GM23338 (cell line): ENCODE results near the gene HHIPL1. TPM values are rescaled to one million over a fixed set of nuclear protein-coding genes. Genes with fewer than 3 reads are reported as not detected.

Experiments
- ATAC-seq: fragments of 200-7000 bp; cut with Tn5 transposase; 3 replicates; pipeline ENCODE4 v1.9.1; 2020
- DNase-seq: peaks from one replicate; pipeline ENCODE4 v3.0.0-alpha.2; 2015; ENCODE audit warnings: low spot score
- H2AFZ ChIP-seq: fragments of 200-600 bp; sonication (generic); 2 replicates; pipeline ENCODE4 v1.8.0; 2016; ENCODE audit warnings: antibody characterized with exemption, mild to moderate bottlenecking, moderate library complexity
- H3F3A ChIP-seq: fragments of 200-600 bp; sonication (generic); replicated peaks from 2 replicates; pipeline ENCODE4 v1.8.0; 2017; ENCODE audit warnings: antibody characterized with exemption, mixed run types, low read depth
- H3K27ac ChIP-seq: fragments of 200-600 bp; sonication (generic); 2 replicates; pipeline ENCODE4 v1.6.1; 2016; ENCODE audit warnings: low read depth
- H3K27me3 ChIP-seq: fragments of 200-600 bp; sonication (generic); 2 replicates; pipeline ENCODE4 v1.8.0; 2016; ENCODE audit warnings: mild to moderate bottlenecking, mixed run types, moderate library complexity; ENCODE audit not compliant: insufficient read depth
- H3K36me3 ChIP-seq: fragments of 200-600 bp; sonication (generic); 2 replicates; pipeline ENCODE4 v1.8.0; 2016; ENCODE audit warnings: mild to moderate bottlenecking; ENCODE audit not compliant: insufficient read depth
- H3K4me1 ChIP-seq: fragments of 200-600 bp; sonication (generic); 2 replicates; pipeline ENCODE4 v1.8.0; 2016; ENCODE audit warnings: mild to moderate bottlenecking, moderate library complexity; ENCODE audit not compliant: insufficient read depth
- H3K4me2 ChIP-seq: fragments of 200-600 bp; sonication (generic); 2 replicates; pipeline ENCODE4 v1.7.1; 2017; ENCODE audit warnings: mixed run types
- H3K4me3 ChIP-seq: fragments of 200-600 bp; sonication (generic); 2 replicates; pipeline ENCODE4 v1.6.1; 2016; ENCODE audit warnings: mixed run types
- H3K79me2 ChIP-seq: fragments of 200-600 bp; sonication (generic); replicated peaks from 2 replicates; pipeline ENCODE4 v1.8.0; 2017; ENCODE audit warnings: mild to moderate bottlenecking; ENCODE audit not compliant: insufficient read depth
- H3K9me2 ChIP-seq: fragments of 200-600 bp; sonication (generic); 2 replicates; pipeline ENCODE4 v1.8.0; 2017; ENCODE audit not compliant: insufficient read depth
- H4K20me1 ChIP-seq: fragments of 200-600 bp; sonication (generic); replicated peaks from 2 replicates; pipeline ENCODE4 v1.8.0; 2017; ENCODE audit warnings: mild to moderate bottlenecking; ENCODE audit not compliant: insufficient read depth
- H3K27ac Mint-ChIP-seq: 2 replicates; pipeline ENCODE4 v1.8.0; 2020; ENCODE audit warnings: inconsistent platforms, mild to moderate bottlenecking, moderate library complexity, mixed read lengths
- H3K27me3 Mint-ChIP-seq: 3 replicates; pipeline ENCODE4 v1.8.0; 2022; ENCODE audit warnings: low read depth, mild to moderate bottlenecking, moderate library complexity, mixed read lengths, inconsistent platforms; ENCODE audit not compliant: insufficient read depth, poor library complexity
- H3K36me3 Mint-ChIP-seq: 3 replicates; pipeline ENCODE4 v1.8.0; 2021; ENCODE audit warnings: low read depth, mild to moderate bottlenecking, inconsistent platforms, moderate library complexity, mixed read lengths
- H3K4me1 Mint-ChIP-seq: 3 replicates; pipeline ENCODE4 v1.8.0; 2020; ENCODE audit warnings: mild to moderate bottlenecking, inconsistent platforms, mixed read lengths
- H3K4me3 Mint-ChIP-seq: 3 replicates; pipeline ENCODE4 v1.8.0; 2021; ENCODE audit warnings: moderate library complexity, mild to moderate bottlenecking, inconsistent platforms, mixed read lengths
- H3K9me3 Mint-ChIP-seq: 3 replicates; pipeline ENCODE4 v1.8.0; 2020; ENCODE audit warnings: moderate library complexity, mild to moderate bottlenecking, inconsistent platforms, mixed read lengths
- CREB1 ChIP-seq: fragments of 250-450 bp; sonication (Bioruptor Pico); IDR thresholded peaks from 2 replicates; pipeline ENCODE4 v1.5.0; 2020; ENCODE audit warnings: low read depth, mild to moderate bottlenecking, moderate library complexity
- ETS1 ChIP-seq: IDR thresholded peaks from 2 replicates; pipeline ENCODE4 v1.6.1; 2016; ENCODE audit warnings: antibody characterized with exemption
- EZH2 ChIP-seq: fragments of 200-600 bp; sonication (generic); IDR thresholded peaks from one replicate; pipeline ENCODE4 v1.8.0; 2017; ENCODE audit warnings: antibody characterized with exemption, mild to moderate bottlenecking, low read depth; ENCODE audit not compliant: unreplicated experiment
- EZH2phosphoT487 ChIP-seq: fragments of 200-600 bp; sonication (generic); IDR thresholded peaks from one replicate; pipeline ENCODE4 v1.8.1; 2018; ENCODE audit warnings: antibody characterized with exemption; ENCODE audit not compliant: unreplicated experiment
- JUNB ChIP-seq: IDR thresholded peaks from one replicate; pipeline ENCODE4 v1.6.1; 2016; ENCODE audit warnings: antibody characterized with exemption; ENCODE audit not compliant: unreplicated experiment
- NANOG ChIP-seq: IDR thresholded peaks from 2 replicates; pipeline ENCODE4 v1.6.1; 2016; ENCODE audit warnings: antibody characterized with exemption, borderline replicate concordance
- POLR2AphosphoS5 ChIP-seq: IDR thresholded peaks from 2 replicates; pipeline ENCODE4 v1.6.1; 2016; ENCODE audit warnings: antibody characterized with exemption, low read depth
- STAT1 ChIP-seq: IDR thresholded peaks from one replicate; pipeline ENCODE4 v1.6.1; 2016; ENCODE audit warnings: antibody characterized with exemption; ENCODE audit not compliant: unreplicated experiment
- ZNF114 ChIP-seq: fragments of 250-450 bp; sonication (Bioruptor Pico); IDR thresholded peaks from 2 replicates; pipeline ENCODE4 v1.5.0; 2020; ENCODE audit warnings: mild to moderate bottlenecking, moderate library complexity
- ZNF331 ChIP-seq: fragments of 250-450 bp; sonication (Bioruptor Pico); IDR thresholded peaks from 2 replicates; pipeline ENCODE4 v1.5.0; 2020; ENCODE audit warnings: low read depth, mild to moderate bottlenecking, moderate library complexity
- ZNF462 ChIP-seq: fragments of 250-450 bp; sonication (Bioruptor Pico); IDR thresholded peaks from 2 replicates; pipeline ENCODE4 v1.5.0; 2020; ENCODE audit warnings: mild to moderate bottlenecking, moderate library complexity
- polyA plus RNA-seq: library from polyadenylated mRNA; unstranded; fragments of >200 nt; fragmentation: Nextera tagmentation; extraction: Ambion mirVana; gene quantifications from 2 replicates; pipeline ENCODE4 v1.2.1, GENCODE V29; 2016
- total RNA-seq: library from RNA; depleted of rRNA; stranded (reverse); fragments of >200 nt; shearing (Covaris generic); gene quantifications from 2 replicates; pipeline ENCODE4 v1.2.3, GENCODE V29; 2014
- TF ChIP-seq, protein P1 (sequence below), 2 experiments: fragments of 200-600 bp in 1 of 2; sonication (generic) in 1 of 2; conservative IDR thresholded peaks; 2 replicates each; pipeline versions ENCODE4 v1.5.1 to v1.6.1; 2016 to 2017; ENCODE audit warnings: antibody characterized with exemption in 2 of 2, low read depth in 2 of 2, mild to moderate bottlenecking in 2 of 2, moderate library complexity in 1 of 2
- TF ChIP-seq, protein P2 (sequence below): IDR thresholded peaks from one replicate; pipeline ENCODE4 v1.6.1; 2018; ENCODE audit warnings: antibody characterized with exemption; ENCODE audit not compliant: unreplicated experiment

Gene HHIPL1
- total and polyA plus RNA-seq, 2 experiments from 2014 or later = 1.9 to 2.0 TPM

DNA sequence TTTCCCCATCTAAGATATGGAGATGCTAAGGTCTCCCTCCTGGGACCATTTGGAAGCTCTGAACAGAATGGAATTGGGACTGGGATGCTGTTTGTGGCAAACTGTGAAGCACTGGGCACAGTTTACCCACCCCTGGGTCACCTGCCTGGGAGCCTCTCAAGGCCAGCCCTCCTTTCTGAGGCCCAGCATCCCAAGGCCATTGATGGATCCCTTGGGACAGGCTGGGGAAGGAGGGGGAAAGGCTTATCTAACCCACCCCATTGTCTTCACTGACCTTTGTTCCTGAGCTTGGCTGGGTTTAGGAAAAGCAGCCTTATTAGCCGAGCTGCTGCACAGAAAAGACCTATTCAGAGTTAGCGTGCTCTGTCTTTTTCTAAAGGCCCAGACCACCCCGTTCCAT, 46.2 kb upstream of the HHIPL1 start (continued):
- no peak for TF ChIP-seq STAT1
- TF ChIP-seq ZNF331 = no peak
- no peak for TF ChIP-seq POLR2AphosphoS5
- TF ChIP-seq CREB1 = no peak
- TF ChIP-seq NANOG = no peak
- no peak for TF ChIP-seq EZH2phosphoT487
- TF ChIP-seq JUNB = no peak
- no peak for TF ChIP-seq EZH2

GRCh38 chr14:99599393-99599792, 45.5 kb upstream of the HHIPL1 start:
- Histone ChIP-seq H3K4me1 (peaks cover 12% of the 10 kb centered on the region), H3K36me3 (no peaks in the 10 kb centered on the region), H3K27me3 (peaks cover 30% of the 10 kb centered on the region), H3K79me2 (peaks cover 81% of the 10 kb centered on the region), H3K4me3 (no peak overlapping the region), H3F3A (no peaks in the 10 kb centered on the region), H3K9me2 (no peaks in the 10 kb centered on the region), H4K20me1 (peaks cover 28% of the 10 kb centered on the region; the same call in 1 of the 2 replicates), H3K4me2 (no peak overlapping the region), H3K27ac (no peak overlapping the region), H2AFZ (no peak overlapping the region)
- Mint-ChIP-seq H3K4me3 (no peak overlapping the region), H3K27me3 (peaks cover 35% of the 10 kb centered on the region), H3K27ac (no peak overlapping the region), H3K36me3 (no peaks in the 10 kb centered on the region; the same call in 2 of the 3 replicates), H3K9me3 (no peaks in the 10 kb centered on the region; the same call in 2 of the 3 replicates), H3K4me1 (peaks cover 34% of the 10 kb centered on the region)
- no peak for DNase-seq
- ATAC-seq = no peak
- TF ChIP-seq, protein P1, sequence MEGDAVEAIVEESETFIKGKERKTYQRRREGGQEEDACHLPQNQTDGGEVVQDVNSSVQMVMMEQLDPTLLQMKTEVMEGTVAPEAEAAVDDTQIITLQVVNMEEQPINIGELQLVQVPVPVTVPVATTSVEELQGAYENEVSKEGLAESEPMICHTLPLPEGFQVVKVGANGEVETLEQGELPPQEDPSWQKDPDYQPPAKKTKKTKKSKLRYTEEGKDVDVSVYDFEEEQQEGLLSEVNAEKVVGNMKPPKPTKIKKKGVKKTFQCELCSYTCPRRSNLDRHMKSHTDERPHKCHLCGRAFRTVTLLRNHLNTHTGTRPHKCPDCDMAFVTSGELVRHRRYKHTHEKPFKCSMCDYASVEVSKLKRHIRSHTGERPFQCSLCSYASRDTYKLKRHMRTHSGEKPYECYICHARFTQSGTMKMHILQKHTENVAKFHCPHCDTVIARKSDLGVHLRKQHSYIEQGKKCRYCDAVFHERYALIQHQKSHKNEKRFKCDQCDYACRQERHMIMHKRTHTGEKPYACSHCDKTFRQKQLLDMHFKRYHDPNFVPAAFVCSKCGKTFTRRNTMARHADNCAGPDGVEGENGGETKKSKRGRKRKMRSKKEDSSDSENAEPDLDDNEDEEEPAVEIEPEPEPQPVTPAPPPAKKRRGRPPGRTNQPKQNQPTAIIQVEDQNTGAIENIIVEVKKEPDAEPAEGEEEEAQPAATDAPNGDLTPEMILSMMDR (conservative IDR thresholded peaks at IDR 0.05; ENCODE audit: low read depth in 2 of 2) = no peak
- TF ChIP-seq EZH2 = no peak
- TF ChIP-seq POLR2AphosphoS5 = no peak
- no peak for TF ChIP-seq ETS1
- TF ChIP-seq CREB1 = no peak
- TF ChIP-seq ZNF462 (CRISPR knock-in tag) = no peak
- no peak for TF ChIP-seq ZNF114 (CRISPR knock-in tag)
- TF ChIP-seq ZNF331 = no peak
- TF ChIP-seq, protein P2, sequence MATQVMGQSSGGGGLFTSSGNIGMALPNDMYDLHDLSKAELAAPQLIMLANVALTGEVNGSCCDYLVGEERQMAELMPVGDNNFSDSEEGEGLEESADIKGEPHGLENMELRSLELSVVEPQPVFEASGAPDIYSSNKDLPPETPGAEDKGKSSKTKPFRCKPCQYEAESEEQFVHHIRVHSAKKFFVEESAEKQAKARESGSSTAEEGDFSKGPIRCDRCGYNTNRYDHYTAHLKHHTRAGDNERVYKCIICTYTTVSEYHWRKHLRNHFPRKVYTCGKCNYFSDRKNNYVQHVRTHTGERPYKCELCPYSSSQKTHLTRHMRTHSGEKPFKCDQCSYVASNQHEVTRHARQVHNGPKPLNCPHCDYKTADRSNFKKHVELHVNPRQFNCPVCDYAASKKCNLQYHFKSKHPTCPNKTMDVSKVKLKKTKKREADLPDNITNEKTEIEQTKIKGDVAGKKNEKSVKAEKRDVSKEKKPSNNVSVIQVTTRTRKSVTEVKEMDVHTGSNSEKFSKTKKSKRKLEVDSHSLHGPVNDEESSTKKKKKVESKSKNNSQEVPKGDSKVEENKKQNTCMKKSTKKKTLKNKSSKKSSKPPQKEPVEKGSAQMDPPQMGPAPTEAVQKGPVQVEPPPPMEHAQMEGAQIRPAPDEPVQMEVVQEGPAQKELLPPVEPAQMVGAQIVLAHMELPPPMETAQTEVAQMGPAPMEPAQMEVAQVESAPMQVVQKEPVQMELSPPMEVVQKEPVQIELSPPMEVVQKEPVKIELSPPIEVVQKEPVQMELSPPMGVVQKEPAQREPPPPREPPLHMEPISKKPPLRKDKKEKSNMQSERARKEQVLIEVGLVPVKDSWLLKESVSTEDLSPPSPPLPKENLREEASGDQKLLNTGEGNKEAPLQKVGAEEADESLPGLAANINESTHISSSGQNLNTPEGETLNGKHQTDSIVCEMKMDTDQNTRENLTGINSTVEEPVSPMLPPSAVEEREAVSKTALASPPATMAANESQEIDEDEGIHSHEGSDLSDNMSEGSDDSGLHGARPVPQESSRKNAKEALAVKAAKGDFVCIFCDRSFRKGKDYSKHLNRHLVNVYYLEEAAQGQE = no peak
- TF ChIP-seq JUNB = no peak
- no peak for TF ChIP-seq STAT1
- TF ChIP-seq EZH2phosphoT487 = no peak
